Measurements from ENCODE around the gene APOM. TPM values are rescaled to one million over a fixed set of nuclear protein-coding genes. Genes with fewer than 3 reads are reported as not detected.

The APOM gene
- total RNA-seq, 1 experiment from 2014 or later: 5.0 TPM

GRCh38 chr6:31660381-31661261, 4.9 kb downstream of the APOM start, which contains the start of gene C6orf47:
Gene C6orf47 (minus strand): TSS chr6:31660778. CDS start chr6:31659947, 831 bp downstream.
- H3K36me3 Mint-ChIP-seq (ENCODE audit: insufficient read depth, unreplicated experiment): peaks cover 61% of the 10 kb centered on the region
- H3K4me1 Mint-ChIP-seq (ENCODE audit: insufficient read depth, unreplicated experiment): peaks cover 52% of the 10 kb centered on the region
- DNase-seq (ENCODE audit: unreplicated experiment): peak; percentile 74
- BruUV-seq (replicated peaks): no TSS peak
- H3K27me3 Mint-ChIP-seq (ENCODE audit: insufficient read depth, unreplicated experiment): no peaks in the 10 kb centered on the region
- peak within 1 kb of the TSS; percentile 89 for H3K4me3 Mint-ChIP-seq (ENCODE audit: unreplicated experiment)
- TF ChIP-seq CTCF (IDR thresholded peaks at IDR 0.05; ENCODE audit: unreplicated experiment): no peak
- peak within 1 kb of the TSS; percentile 64 for H3K27ac Mint-ChIP-seq (ENCODE audit: low read depth, unreplicated experiment)
- ChIA-PET POLR2A (interaction anchor here (0.6 to 7.9 kb wide), 34 partner anchors 8 to 1658 kb away, joined by 3 to 263 read pairs (median 4); partner anchors contain the start of genes ABHD16A, APOM, ATP6V1G2 and BAG6), CTCF (interaction anchor here (0.7 to 1.1 kb wide), 3 partner anchors 38 to 62 kb away, joined by 3 read pairs; partner anchors contain the start of gene ABHD16A)
- intact Hi-C loops (cut with micrococcal nuclease): loop anchor here (1.0 to 5.0 kb wide), 2 partner anchors 8 to 38 kb away; partner anchors contain the start of genes BAG6 and PRRC2A
- H3K9me3 Mint-ChIP-seq (ENCODE audit: unreplicated experiment): no peaks in the 10 kb centered on the region

- Mint-ChIP-seq H3K4me3 (ENCODE audit: unreplicated experiment) (peak overlapping the region; percentile 89), H3K4me1 (ENCODE audit: insufficient read depth, unreplicated experiment) (peaks cover 44% of the 10 kb centered on the region), H3K36me3 (ENCODE audit: insufficient read depth, unreplicated experiment) (peaks cover 68% of the 10 kb centered on the region), H3K27ac (ENCODE audit: low read depth, unreplicated experiment) (peak overlapping the region; percentile 64), H3K9me3 (ENCODE audit: unreplicated experiment) (no peaks in the 10 kb centered on the region), H3K27me3 (ENCODE audit: insufficient read depth, unreplicated experiment) (no peaks in the 10 kb centered on the region)
- ChIA-PET POLR2A (interaction anchor here (0.6 to 7.9 kb wide), 31 partner anchors 9 to 1657 kb away, joined by 3 to 263 read pairs (median 3); partner anchors contain the start of genes APOM, ATP6V1G2, BAG6 and CLIC1), CTCF (interaction anchor here (0.6 to 0.9 kb wide), 3 partner anchors 37 to 164 kb away, joined by 3 read pairs; partner anchors contain the start of gene ABHD16A)
- no peak for DNase-seq (ENCODE audit: unreplicated experiment)
- BruUV-seq (replicated peaks): no TSS peak
- intact Hi-C loops (cut with micrococcal nuclease): loop anchor here (5.0 kb wide), 1 partner anchor 39 kb away; the partner anchor contains the start of gene PRRC2A
- TF ChIP-seq CTCF (IDR thresholded peaks at IDR 0.05; ENCODE audit: unreplicated experiment): no peak
These were observed 5.8 kb downstream of the APOM start for GRCh38 chr6:31661262-31662123.

GRCh38 chr6:31662124-31662723, 6.5 kb downstream of the APOM start:
- POLR2A ChIA-PET: interaction anchor here (0.8 to 7.9 kb wide), 8 partner anchors 10 to 309 kb away, joined by 3 to 263 read pairs (median 6); partner anchors contain the start of genes APOM, ATP6V1G2, BAG6 and DXO
- DNase-seq (ENCODE audit: unreplicated experiment): no peak
- intact Hi-C loops (cut with micrococcal nuclease): loop anchor here (5.0 kb wide), 1 partner anchor 40 kb away; the partner anchor contains the start of gene PRRC2A
- CTCF ChIA-PET: interaction anchor here (0.6 to 0.7 kb wide), 3 partner anchors 119 to 391 kb away, joined by 3 to 4 read pairs (median 4); no protein-coding TSS in a partner anchor
- TF ChIP-seq CTCF (IDR thresholded peaks at IDR 0.05; ENCODE audit: unreplicated experiment): no peak
- H3K27ac Mint-ChIP-seq (ENCODE audit: low read depth, unreplicated experiment): no peak overlapping the region
- H3K36me3 Mint-ChIP-seq (ENCODE audit: insufficient read depth, unreplicated experiment): peaks cover 69% of the 10 kb centered on the region
- H3K4me1 Mint-ChIP-seq (ENCODE audit: insufficient read depth, unreplicated experiment): peaks cover 42% of the 10 kb centered on the region
- no TSS peak for BruUV-seq (replicated peaks)
- no peaks in the 10 kb centered on the region for H3K27me3 Mint-ChIP-seq (ENCODE audit: insufficient read depth, unreplicated experiment)
- peak overlapping the region; percentile 89 for H3K4me3 Mint-ChIP-seq (ENCODE audit: unreplicated experiment)
- H3K9me3 Mint-ChIP-seq (ENCODE audit: unreplicated experiment): no peaks in the 10 kb centered on the region
